HEK293 (cell line): ENCODE data around the gene S100A11.
A peak's percentile ranks its signal among the peaks of the same experiment; 100 is the strongest.

Source experiments
- GLI4 ChIP-seq: fragments of 450-650 bp; formaldehyde crosslinking; IDR thresholded peaks from 2 replicates; pipeline ENCODE4 v1.5.1; 2016; ENCODE audit warnings: missing biosample characterization, missing genetic modification characterization
- GLIS2 ChIP-seq: fragments of 450-650 bp; formaldehyde crosslinking; IDR thresholded peaks from 2 replicates; pipeline ENCODE4 v1.5.1; 2016; ENCODE audit warnings: missing biosample characterization, missing genetic modification characterization
- HOXD13 ChIP-seq: sonication (generic); formaldehyde crosslinking; IDR thresholded peaks from 2 replicates; pipeline ENCODE4 v1.8.0; 2022; ENCODE audit warnings: missing genetic modification reagents, borderline replicate concordance
- KLF1 ChIP-seq: fragments of 450-650 bp; formaldehyde crosslinking; IDR thresholded peaks from 2 replicates; pipeline ENCODE4 v1.5.1; 2016; ENCODE audit warnings: missing biosample characterization, missing genetic modification characterization
- OSR2 ChIP-seq: fragments of 450-650 bp; formaldehyde crosslinking; IDR thresholded peaks from 2 replicates; pipeline ENCODE4 v1.5.1; 2016; ENCODE audit warnings: missing biosample characterization, missing genetic modification characterization
- OVOL3 ChIP-seq: fragments of 450-650 bp; formaldehyde crosslinking; IDR thresholded peaks from 2 replicates; pipeline ENCODE4 v1.5.1; 2016; ENCODE audit warnings: missing biosample characterization, missing genetic modification characterization
- PATZ1 ChIP-seq: fragments of 450-650 bp; formaldehyde crosslinking; IDR thresholded peaks from 2 replicates; pipeline ENCODE4 v1.5.1; 2016; ENCODE audit warnings: missing biosample characterization, missing genetic modification characterization
- PRDM1 ChIP-seq: fragments of 450-650 bp; formaldehyde crosslinking; IDR thresholded peaks from 2 replicates; pipeline ENCODE4; 2016; ENCODE audit warnings: missing biosample characterization, missing genetic modification characterization
- SCRT1 ChIP-seq: fragments of 450-650 bp; formaldehyde crosslinking; IDR thresholded peaks from 2 replicates; pipeline ENCODE4 v1.5.1; 2016; ENCODE audit warnings: missing biosample characterization, missing genetic modification characterization, borderline replicate concordance
- SP7 ChIP-seq: fragments of 450-650 bp; formaldehyde crosslinking; IDR thresholded peaks from 2 replicates; pipeline ENCODE4 v1.5.1; 2016; ENCODE audit warnings: missing biosample characterization, missing genetic modification characterization
- TCF7L2 ChIP-seq: IDR thresholded peaks from 2 replicates; pipeline ENCODE4 v1.6.1; 2011; ENCODE audit warnings: low read depth, mild to moderate bottlenecking, inconsistent platforms, low read length, moderate library complexity, borderline replicate concordance
- TSHZ1 ChIP-seq: fragments of 450-650 bp; formaldehyde crosslinking; IDR thresholded peaks from 2 replicates; pipeline ENCODE4 v1.5.1; 2016; ENCODE audit warnings: missing biosample characterization, missing genetic modification characterization, borderline replicate concordance
- ZBTB17 ChIP-seq: fragments of 450-650 bp; formaldehyde crosslinking; IDR thresholded peaks from 2 replicates; pipeline ENCODE4 v1.5.1; 2016; ENCODE audit warnings: missing biosample characterization, missing genetic modification characterization
- ZBTB26 ChIP-seq: fragments of 450-650 bp; formaldehyde crosslinking; optimal IDR thresholded peaks from 2 replicates; pipeline ENCODE3; 2016; ENCODE audit warnings: missing biosample characterization, mild to moderate bottlenecking, missing genetic modification characterization
- ZBTB49 ChIP-seq: fragments of 450-650 bp; formaldehyde crosslinking; IDR thresholded peaks from 2 replicates; pipeline ENCODE4 v1.5.1; 2016; ENCODE audit warnings: missing biosample characterization, missing genetic modification characterization, low read depth
- ZBTB8A ChIP-seq: fragments of 450-650 bp; formaldehyde crosslinking; IDR thresholded peaks from 2 replicates; pipeline ENCODE4 v1.5.1; 2016; ENCODE audit warnings: missing biosample characterization, missing genetic modification characterization
- ZNF132 ChIP-seq: fragments of 450-650 bp; formaldehyde crosslinking; IDR thresholded peaks from 2 replicates; pipeline ENCODE4 v1.5.1; 2017; ENCODE audit warnings: missing biosample characterization, missing genetic modification characterization, borderline replicate concordance
- ZNF140 ChIP-seq: fragments of 450-650 bp; formaldehyde crosslinking; IDR thresholded peaks from 2 replicates; pipeline ENCODE4 v1.5.1; 2016; ENCODE audit warnings: missing biosample characterization, missing genetic modification characterization
- ZNF280D ChIP-seq: fragments of 450-650 bp; formaldehyde crosslinking; IDR thresholded peaks from 2 replicates; pipeline ENCODE4 v1.5.1; 2016; ENCODE audit warnings: missing biosample characterization, missing genetic modification characterization
- ZNF311 ChIP-seq: fragments of 450-650 bp; formaldehyde crosslinking; IDR thresholded peaks from 2 replicates; pipeline ENCODE4 v1.5.1; 2017; ENCODE audit warnings: missing biosample characterization, missing genetic modification characterization, borderline replicate concordance
- ZNF324 ChIP-seq: fragments of 450-650 bp; formaldehyde crosslinking; IDR thresholded peaks from 2 replicates; pipeline ENCODE4 v1.5.1; 2016; ENCODE audit warnings: missing biosample characterization, missing genetic modification characterization
- ZNF366 ChIP-seq: fragments of 450-650 bp; formaldehyde crosslinking; conservative IDR thresholded peaks from 2 replicates; pipeline ENCODE4 v1.5.1; 2016; ENCODE audit warnings: missing biosample characterization, missing genetic modification characterization
- ZNF426 ChIP-seq: fragments of 450-650 bp; formaldehyde crosslinking; IDR thresholded peaks from 2 replicates; pipeline ENCODE4 v1.5.1; 2017; ENCODE audit warnings: missing biosample characterization, missing genetic modification characterization, mild to moderate bottlenecking, inconsistent platforms, moderate library complexity
- ZNF548 ChIP-seq: fragments of 450-650 bp; formaldehyde crosslinking; IDR thresholded peaks from 2 replicates; pipeline ENCODE4 v1.5.1; 2016; ENCODE audit warnings: missing biosample characterization, missing genetic modification characterization
- ZNF626 ChIP-seq: fragments of 450-650 bp; sonication (Bioruptor Pico); formaldehyde crosslinking; IDR thresholded peaks from 2 replicates; pipeline ENCODE4 v1.5.1; 2018; ENCODE audit warnings: missing biosample characterization, missing genetic modification characterization, inconsistent platforms
- ZNF629 ChIP-seq: fragments of 450-650 bp; formaldehyde crosslinking; IDR thresholded peaks from 2 replicates; pipeline ENCODE4 v1.5.1; 2017; ENCODE audit warnings: missing biosample characterization, missing genetic modification characterization
- ZNF747 ChIP-seq: fragments of 450-650 bp; formaldehyde crosslinking; IDR thresholded peaks from 2 replicates; pipeline ENCODE4 v1.5.1; 2016; ENCODE audit warnings: missing biosample characterization, missing genetic modification characterization
- ZSCAN30 ChIP-seq: fragments of 450-650 bp; IDR thresholded peaks from 2 replicates; pipeline ENCODE4 v1.5.1; 2018; ENCODE audit warnings: missing biosample characterization, mild to moderate bottlenecking, missing genetic modification characterization, moderate library complexity

Gene S100A11

GRCh38 chr1:152029144-152029928, 7.5 kb downstream of the S100A11 start (continued):
- TF ChIP-seq ZNF140 (tag by site-specific recombination) (no peak), ZNF324 (tag by site-specific recombination) (no peak), ZBTB17 (tag by site-specific recombination) (peak; percentile 55), ZNF311 (no peak), GLIS2 (tag by site-specific recombination) (no peak), ZNF426 (tag by site-specific recombination) (no peak), OVOL3 (no peak), OSR2 (tag by site-specific recombination) (no peak), ZNF626 (tag by site-specific recombination) (no peak), ZNF747 (tag by site-specific recombination) (no peak), ZBTB49 (tag by site-specific recombination) (no peak), HOXD13 (CRISPR knock-in tag) (no peak), ZBTB8A (tag by site-specific recombination) (no peak), GLI4 (no peak), TCF7L2 (no peak), PRDM1 (tag by site-specific recombination) (no peak), ZBTB26 (tag by site-specific recombination) (no peak), KLF1 (tag by site-specific recombination) (no peak), ZNF280D (tag by site-specific recombination) (no peak), SCRT1 (tag by site-specific recombination) (no peak), SP7 (tag by site-specific recombination) (0 out of 2 replicates have a peak, but pooled peaks have one; percentile 16), PATZ1 (tag by site-specific recombination) (peak; percentile 46; the same call in 1 of the 2 replicates), ZSCAN30 (tag by site-specific recombination) (no peak), ZNF629 (tag by site-specific recombination) (no peak), TSHZ1 (tag by site-specific recombination) (no peak), ZNF132 (tag by site-specific recombination) (no peak), ZNF366 (tag by site-specific recombination) (peak; percentile 30; the same call in 1 of the 2 replicates), ZNF548 (tag by site-specific recombination) (no peak)
